ENCODE data around the gene WNK1.
A peak's percentile ranks its signal among the peaks of the same experiment; 100 is the strongest.
"Not testable (repeated sequence)": the region's sequence is repeated elsewhere in the genome, so short reads cannot be mapped to it uniquely, and the experiment has no call there.

Gene WNK1

DNA sequence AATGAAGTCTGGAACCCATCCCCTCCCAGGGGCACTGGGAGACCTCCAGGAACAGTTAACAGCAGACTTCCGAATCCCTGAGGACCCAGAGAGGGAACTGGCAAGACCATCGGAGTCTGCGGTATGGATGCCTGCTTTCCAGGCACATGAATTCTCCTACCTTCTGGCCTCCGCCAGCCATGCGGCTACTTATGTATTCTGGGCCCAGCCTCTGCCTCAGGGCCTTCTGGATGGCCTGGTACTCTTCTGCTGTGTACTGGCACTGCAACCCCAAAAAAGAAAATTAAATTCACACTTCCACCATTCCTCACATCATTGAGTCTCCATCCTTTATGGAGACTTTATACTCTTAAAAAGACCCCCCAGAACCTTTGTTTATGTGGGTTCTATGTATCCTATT lies 178.7 kb downstream of the WNK1 start:
- Histone ChIP-seq H3K9me3 (ENCODE audit: low read length) (no peaks in the 10 kb centered on the region), H3K4me1 (ENCODE audit: insufficient read depth, low read length) (no peaks in the 10 kb centered on the region), H3K9ac (ENCODE audit: low read length) (no peak overlapping the region), H3K27me3 (ENCODE audit: control insufficient read depth in 1 of 2, insufficient read depth in 2 of 2, low read length in 2 of 2) (no peaks in the 10 kb centered on the region), H3K36me3 (ENCODE audit: insufficient read depth, low read length) (peaks cover 43% of the 10 kb centered on the region), H3K4me3 (ENCODE audit: low read depth in 1 of 2, low read length in 2 of 2) (no peak overlapping the region), H3K27ac (ENCODE audit: low read depth, low read length) (no peak overlapping the region)

DNA sequence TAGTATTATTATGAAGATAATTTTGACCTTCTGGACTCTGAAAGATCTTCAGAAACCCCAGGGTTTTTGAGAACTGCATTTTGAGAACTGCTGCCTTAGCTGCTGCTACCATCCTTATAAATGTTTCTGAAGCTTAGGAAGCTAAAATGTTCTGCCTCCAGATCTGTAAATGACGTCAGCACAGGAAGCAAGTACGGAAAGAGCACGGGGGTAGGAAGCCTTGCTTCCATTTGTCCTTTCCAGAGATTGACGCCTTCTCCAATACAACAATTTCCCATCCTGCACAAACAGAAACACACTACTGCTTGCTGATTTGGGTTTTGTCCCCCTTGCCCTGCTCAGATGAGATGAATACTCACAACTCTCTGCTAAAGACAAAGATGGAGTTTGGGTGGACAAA lies 179.2 kb downstream of the WNK1 start:
- H3K9me3 ChIP-seq (ENCODE audit: low read length) = no peaks in the 10 kb centered on the region
- H3K9ac ChIP-seq (ENCODE audit: low read length) = no peak overlapping the region
- H3K27me3 ChIP-seq (ENCODE audit: control insufficient read depth in 1 of 2, insufficient read depth in 2 of 2, low read length in 2 of 2) = no peaks in the 10 kb centered on the region
- H3K36me3 ChIP-seq (ENCODE audit: insufficient read depth, low read length) = peaks cover 39% of the 10 kb centered on the region
- H3K4me3 ChIP-seq (ENCODE audit: low read depth in 1 of 2, low read length in 2 of 2) = no peak overlapping the region
- no peak overlapping the region for H3K27ac ChIP-seq (ENCODE audit: low read depth, low read length)
- H3K4me1 ChIP-seq (ENCODE audit: insufficient read depth, low read length) = no peaks in the 10 kb centered on the region

DNA sequence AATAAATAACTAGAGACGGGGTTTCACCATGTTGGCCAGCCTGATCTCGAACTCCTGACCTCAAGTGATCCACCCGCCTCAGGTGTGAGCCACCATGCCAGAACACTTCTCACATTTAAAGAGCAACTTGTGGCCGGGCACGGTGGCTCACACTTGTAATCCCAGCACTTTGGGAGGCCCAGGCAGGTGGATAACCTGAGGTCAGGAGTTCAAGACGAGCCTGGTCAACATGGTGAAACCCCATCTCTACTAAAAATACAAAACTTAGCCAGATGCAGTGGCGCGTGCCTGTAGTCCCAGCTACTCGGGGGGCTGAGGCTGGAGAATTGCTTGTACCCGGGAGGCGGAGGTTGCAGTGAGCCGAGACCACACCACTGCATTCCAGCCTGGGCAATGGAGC lies 183.5 kb downstream of the WNK1 start:
- H3K4me1 ChIP-seq (ENCODE audit: insufficient read depth, low read length); H3K4me3 ChIP-seq (ENCODE audit: low read depth in 1 of 2, low read length in 2 of 2); H3K27ac ChIP-seq (ENCODE audit: low read depth, low read length); H3K27me3 ChIP-seq (ENCODE audit: control insufficient read depth in 1 of 2, insufficient read depth in 2 of 2, low read length in 2 of 2); H3K9me3 ChIP-seq (ENCODE audit: low read length); H3K9ac ChIP-seq (ENCODE audit: low read length): not testable (repeated sequence)
- peaks cover 11% of the 10 kb centered on the region for H3K36me3 ChIP-seq (ENCODE audit: insufficient read depth, low read length)

DNA sequence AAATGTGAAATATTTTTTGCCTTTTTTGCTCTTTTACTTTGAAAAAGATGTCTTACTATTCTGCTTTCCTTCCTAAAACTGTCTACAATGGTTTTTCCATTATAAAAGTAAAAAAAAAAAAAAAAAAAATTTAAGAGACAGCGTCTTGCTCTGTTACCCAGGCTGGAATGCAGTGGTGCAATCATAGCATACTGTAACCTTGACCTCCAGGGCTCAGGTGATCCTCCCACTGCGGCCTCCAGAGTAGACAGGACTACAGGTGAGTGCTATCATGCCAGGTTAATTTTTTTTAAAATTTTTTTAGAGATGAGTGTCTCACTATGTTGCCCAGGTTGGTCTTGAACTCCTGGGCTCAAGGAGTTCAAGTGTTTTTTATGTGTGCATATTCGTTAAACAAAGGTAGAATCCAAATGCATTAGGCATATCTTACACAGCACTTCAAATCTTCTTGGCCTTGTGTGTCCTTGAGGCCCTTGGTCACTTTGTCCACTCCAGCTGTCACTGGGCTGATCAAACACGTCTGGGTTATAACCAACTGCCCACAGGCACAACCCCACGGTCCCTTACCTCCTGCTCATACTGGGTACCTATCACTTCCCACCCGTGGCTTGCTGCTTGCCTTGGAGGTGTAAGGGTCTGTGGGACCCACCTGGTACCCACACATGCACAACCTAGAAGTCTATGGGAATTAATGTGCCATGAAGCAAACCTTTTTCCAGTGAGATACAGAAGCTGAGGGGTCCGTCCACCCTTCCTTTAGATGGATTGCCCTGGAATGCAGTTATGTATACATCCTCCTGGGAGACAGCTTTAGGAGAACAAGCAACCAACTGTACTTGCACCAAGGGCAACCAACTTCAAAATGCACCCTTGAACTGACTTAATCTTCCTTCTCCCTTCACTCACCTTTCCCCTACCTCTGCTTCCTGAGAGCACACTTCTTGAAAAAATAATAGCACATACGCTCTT lies 184.3 kb downstream of the WNK1 start:
- Histone ChIP-seq H3K9me3 (ENCODE audit: low read length) (no peaks in the 10 kb centered on the region), H3K27me3 (ENCODE audit: control insufficient read depth in 1 of 2, insufficient read depth in 2 of 2, low read length in 2 of 2) (no peaks in the 10 kb centered on the region), H3K4me1 (ENCODE audit: insufficient read depth, low read length) (no peaks in the 10 kb centered on the region), H3K36me3 (ENCODE audit: insufficient read depth, low read length) (peaks cover 3% of the 10 kb centered on the region), H3K4me3 (ENCODE audit: low read depth in 1 of 2, low read length in 2 of 2) (no peak overlapping the region), H3K27ac (ENCODE audit: low read depth, low read length) (no peak overlapping the region), H3K9ac (ENCODE audit: low read length) (no peak overlapping the region)

DNA sequence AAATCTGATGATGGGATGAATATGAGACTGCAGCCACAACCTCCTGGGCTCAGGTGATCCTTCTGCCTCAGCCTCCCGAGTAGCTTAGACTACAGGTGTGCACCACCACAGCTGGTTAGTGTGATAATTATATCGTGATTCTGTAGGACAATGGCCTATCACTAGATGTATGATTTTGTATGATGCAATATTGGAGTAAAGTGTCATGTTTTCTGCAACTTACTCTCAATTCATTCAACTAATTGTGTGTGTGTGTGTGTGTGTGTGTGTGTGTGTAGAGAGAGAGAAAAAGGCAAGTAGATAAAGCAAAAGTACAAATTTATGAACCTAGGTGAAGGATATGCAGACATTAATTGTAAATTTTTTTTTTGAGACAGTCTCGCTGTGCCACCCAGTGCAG lies 186.4 kb downstream of the WNK1 start:
- Histone ChIP-seq H3K4me1 (ENCODE audit: insufficient read depth, low read length) (no peaks in the 10 kb centered on the region), H3K27ac (ENCODE audit: low read depth, low read length) (no peak overlapping the region), H3K4me3 (ENCODE audit: low read depth in 1 of 2, low read length in 2 of 2) (no peak overlapping the region), H3K36me3 (ENCODE audit: insufficient read depth, low read length) (no peaks in the 10 kb centered on the region), H3K27me3 (ENCODE audit: control insufficient read depth in 1 of 2, insufficient read depth in 2 of 2, low read length in 2 of 2) (no peaks in the 10 kb centered on the region), H3K9me3 (ENCODE audit: low read length) (no peaks in the 10 kb centered on the region), H3K9ac (ENCODE audit: low read length) (no peak overlapping the region)

DNA sequence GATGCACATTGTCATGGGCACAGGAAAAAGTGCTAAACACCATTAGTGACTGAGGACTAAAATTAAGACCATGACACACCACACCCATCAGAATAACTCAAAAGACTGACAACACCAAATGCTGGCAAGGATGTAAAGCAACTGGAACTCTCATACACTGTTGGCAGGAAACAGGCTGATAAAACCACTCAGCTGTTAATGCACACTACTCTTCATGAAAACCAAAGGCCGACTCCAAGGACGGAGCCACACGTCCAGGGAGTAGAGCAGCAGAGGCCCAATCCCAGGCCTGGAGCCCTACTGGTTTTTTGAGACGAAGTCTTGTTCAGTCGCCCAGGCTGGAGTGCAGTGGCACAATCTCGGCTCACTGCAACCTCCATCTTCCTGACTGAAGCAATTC lies 190.7 kb downstream of the WNK1 start:
- H3K4me1 ChIP-seq (ENCODE audit: insufficient read depth, low read length) = no peaks in the 10 kb centered on the region
- no peak overlapping the region for H3K9ac ChIP-seq (ENCODE audit: low read length)
- H3K27me3 ChIP-seq (ENCODE audit: control insufficient read depth in 1 of 2, insufficient read depth in 2 of 2, low read length in 2 of 2) = no peaks in the 10 kb centered on the region
- H3K4me3 ChIP-seq (ENCODE audit: low read depth in 1 of 2, low read length in 2 of 2) = no peak overlapping the region
- H3K36me3 ChIP-seq (ENCODE audit: insufficient read depth, low read length) = no peaks in the 10 kb centered on the region
- no peak overlapping the region for H3K27ac ChIP-seq (ENCODE audit: low read depth, low read length)
- no peaks in the 10 kb centered on the region for H3K9me3 ChIP-seq (ENCODE audit: low read length)

DNA sequence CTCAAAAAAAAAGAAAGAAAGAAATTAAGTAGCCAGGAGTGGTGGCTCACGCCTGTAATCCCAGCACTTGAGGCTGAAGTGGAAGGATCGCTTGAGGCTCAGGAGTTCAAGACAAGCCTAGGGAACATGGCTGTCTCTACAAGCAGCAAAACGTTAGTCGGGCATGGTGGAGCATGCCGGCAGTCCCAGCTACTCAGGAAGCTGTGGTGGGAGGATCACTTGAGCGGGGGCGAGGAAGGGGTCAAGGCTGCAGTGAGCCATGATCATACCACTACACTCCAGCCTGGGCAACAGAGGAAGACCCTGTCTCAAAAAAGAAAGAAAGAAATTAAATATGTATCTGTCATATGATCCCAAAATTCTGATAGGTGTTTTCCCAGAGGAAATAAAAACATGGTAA lies 191.8 kb downstream of the WNK1 start:
- Histone ChIP-seq H3K9me3 (ENCODE audit: low read length) (no peaks in the 10 kb centered on the region), H3K9ac (ENCODE audit: low read length) (no peak overlapping the region), H3K27me3 (ENCODE audit: control insufficient read depth in 1 of 2, insufficient read depth in 2 of 2, low read length in 2 of 2) (no peaks in the 10 kb centered on the region), H3K27ac (ENCODE audit: low read depth, low read length) (no peak overlapping the region), H3K36me3 (ENCODE audit: insufficient read depth, low read length) (no peaks in the 10 kb centered on the region), H3K4me1 (ENCODE audit: insufficient read depth, low read length) (peaks cover 8% of the 10 kb centered on the region), H3K4me3 (ENCODE audit: low read depth in 1 of 2, low read length in 2 of 2) (no peak overlapping the region)

DNA sequence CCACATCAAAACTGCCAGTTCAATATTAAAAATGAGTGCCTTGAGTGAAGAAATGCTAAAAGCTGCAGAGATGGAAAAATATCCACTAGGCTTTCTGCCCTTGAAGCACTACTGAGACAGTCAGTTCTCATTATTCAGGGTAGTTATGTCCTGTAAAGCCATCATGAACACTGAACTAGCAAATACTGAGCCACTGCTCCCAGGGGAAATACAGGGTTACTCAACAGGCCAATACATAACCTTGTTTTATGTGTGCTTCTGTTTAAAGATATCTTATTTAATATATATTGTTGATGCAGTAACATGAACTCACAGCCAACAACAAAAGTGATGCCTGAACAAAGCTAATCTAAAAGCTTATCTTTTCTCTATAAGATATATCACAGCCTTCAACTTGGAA lies 193.8 kb downstream of the WNK1 start:
- no peak overlapping the region for H3K9ac ChIP-seq (ENCODE audit: low read length)
- H3K27me3 ChIP-seq (ENCODE audit: control insufficient read depth in 1 of 2, insufficient read depth in 2 of 2, low read length in 2 of 2) = no peaks in the 10 kb centered on the region
- peaks cover 8% of the 10 kb centered on the region for H3K4me1 ChIP-seq (ENCODE audit: insufficient read depth, low read length)
- no peak overlapping the region for H3K4me3 ChIP-seq (ENCODE audit: low read depth in 1 of 2, low read length in 2 of 2)
- no peaks in the 10 kb centered on the region for H3K36me3 ChIP-seq (ENCODE audit: insufficient read depth, low read length)
- no peak overlapping the region for H3K27ac ChIP-seq (ENCODE audit: low read depth, low read length)
- H3K9me3 ChIP-seq (ENCODE audit: low read length) = no peaks in the 10 kb centered on the region

DNA sequence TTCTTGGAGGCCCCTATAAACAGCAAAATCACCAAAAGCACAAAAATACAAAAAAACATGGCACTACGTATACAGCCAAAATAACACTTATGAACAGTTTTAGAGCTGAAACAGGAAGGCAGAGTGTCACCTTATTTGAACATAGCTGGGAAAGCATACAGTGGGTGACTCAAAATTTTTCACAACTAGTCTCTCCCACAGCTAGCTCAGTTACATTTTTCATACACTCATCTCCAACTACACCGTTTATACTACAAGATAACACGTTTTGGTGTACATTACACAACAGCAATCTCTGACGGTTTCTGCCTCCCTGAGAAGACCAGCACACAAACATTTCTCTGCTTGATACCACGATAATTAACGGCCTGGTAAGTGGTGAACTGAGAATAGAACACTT lies 194.3 kb downstream of the WNK1 start:
- no peak overlapping the region for H3K9ac ChIP-seq (ENCODE audit: low read length)
- H3K27ac ChIP-seq (ENCODE audit: low read depth, low read length) = no peak overlapping the region
- no peaks in the 10 kb centered on the region for H3K27me3 ChIP-seq (ENCODE audit: control insufficient read depth in 1 of 2, insufficient read depth in 2 of 2, low read length in 2 of 2)
- H3K4me3 ChIP-seq (ENCODE audit: low read depth in 1 of 2, low read length in 2 of 2) = no peak overlapping the region
- H3K9me3 ChIP-seq (ENCODE audit: low read length) = no peaks in the 10 kb centered on the region
- peaks cover 8% of the 10 kb centered on the region for H3K4me1 ChIP-seq (ENCODE audit: insufficient read depth, low read length)
- H3K36me3 ChIP-seq (ENCODE audit: insufficient read depth, low read length) = no peaks in the 10 kb centered on the region

DNA sequence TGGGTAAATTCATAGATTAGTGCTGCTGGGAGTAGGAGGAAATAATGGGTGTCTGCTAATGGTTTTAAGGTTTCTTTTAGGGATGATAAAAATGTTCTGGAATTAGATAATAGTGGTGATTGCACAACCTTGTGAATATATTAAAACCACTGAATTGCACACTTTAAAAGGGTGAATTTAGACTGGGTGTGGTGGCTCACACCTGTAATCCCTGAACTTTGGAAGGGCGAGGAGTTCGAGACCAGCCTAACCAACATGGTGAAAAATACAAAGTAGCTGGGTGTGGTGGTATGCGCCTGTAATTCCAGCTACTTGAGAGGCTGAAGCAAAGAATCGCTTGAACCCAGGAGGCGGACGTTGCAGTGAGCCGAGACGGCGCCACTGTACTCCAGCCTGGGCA lies 195.9 kb downstream of the WNK1 start:
- Histone ChIP-seq H3K4me1 (ENCODE audit: insufficient read depth, low read length) (peaks cover 8% of the 10 kb centered on the region), H3K4me3 (ENCODE audit: low read depth in 1 of 2, low read length in 2 of 2) (peak overlapping the region in 1 of 2 donors; percentile 97), H3K9me3 (ENCODE audit: low read length) (no peaks in the 10 kb centered on the region), H3K36me3 (ENCODE audit: insufficient read depth, low read length) (no peaks in the 10 kb centered on the region), H3K27ac (ENCODE audit: low read depth, low read length) (no peak overlapping the region), H3K27me3 (ENCODE audit: control insufficient read depth in 1 of 2, insufficient read depth in 2 of 2, low read length in 2 of 2) (no peaks in the 10 kb centered on the region), H3K9ac (ENCODE audit: low read length) (no peak overlapping the region)

DNA sequence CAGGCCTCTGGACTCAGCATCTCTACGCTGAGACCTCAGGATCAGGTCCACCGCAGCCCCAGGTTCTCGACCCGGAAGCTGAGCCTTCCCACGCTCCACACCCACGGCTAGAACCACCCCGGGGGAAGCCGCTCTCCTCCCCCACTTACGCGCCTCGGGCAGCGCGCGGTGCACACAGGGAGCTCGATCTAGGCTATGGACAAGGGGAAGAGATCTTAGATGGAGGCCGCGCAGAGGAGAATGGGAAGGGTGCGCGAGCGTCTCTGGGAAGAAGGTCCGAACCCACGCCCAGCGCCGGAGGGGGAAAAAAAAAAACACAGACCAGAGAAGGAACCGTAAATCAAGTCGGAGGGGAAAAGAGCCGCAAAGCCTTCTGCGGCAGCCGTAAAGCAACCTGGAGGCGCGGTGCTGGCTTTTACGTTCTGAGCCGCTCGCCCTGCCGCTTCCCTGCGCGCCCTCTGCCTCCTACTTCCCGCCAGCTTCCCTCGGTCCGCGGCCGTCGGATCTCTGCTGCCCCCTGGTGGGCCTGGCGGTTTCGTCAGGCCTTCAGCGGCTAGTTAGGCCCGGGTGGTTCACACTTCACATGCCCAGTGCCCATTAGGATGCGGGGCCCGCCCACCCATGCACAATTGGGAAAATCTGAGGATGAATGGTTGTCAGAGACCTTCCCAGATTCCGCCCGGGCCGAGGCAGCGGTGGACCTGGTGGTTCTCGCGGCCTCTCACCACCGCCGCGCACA lies 197.2 kb downstream of the WNK1 start, which contains the start of gene RAD52:
Gene RAD52 (minus strand): TSS at position 242 of the 739 bp plus-strand sequence. CDS start 16,636 bp downstream, outside the sequence.
- Histone ChIP-seq H3K27ac (ENCODE audit: low read depth, low read length) (peak within 1 kb of the TSS; percentile 93), H3K9ac (ENCODE audit: low read length) (peak within 1 kb of the TSS; percentile 87), H3K27me3 (ENCODE audit: control insufficient read depth in 1 of 2, insufficient read depth in 2 of 2, low read length in 2 of 2) (no peaks in the 10 kb centered on the region), H3K9me3 (ENCODE audit: low read length) (no peaks in the 10 kb centered on the region), H3K36me3 (ENCODE audit: insufficient read depth, low read length) (no peaks in the 10 kb centered on the region), H3K4me1 (ENCODE audit: insufficient read depth, low read length) (peaks cover 8% of the 10 kb centered on the region), H3K4me3 (ENCODE audit: low read depth in 1 of 2, low read length in 2 of 2) (peak within 1 kb of the TSS; percentile 85 to 97)
